Osteoblast (primary cell): ENCODE data around the gene PLCD3. TPM values are rescaled to one million over a fixed set of nuclear protein-coding genes. Genes with fewer than 3 reads are reported as not detected.

Experiments used
- DNase-seq: peaks from one replicate; pipeline ENCODE4 v3.0.0; 2011; ENCODE audit warnings: low spot score, mixed read lengths; ENCODE audit not compliant: insufficient read length; ENCODE audit errors: missing footprints
- H2AFZ ChIP-seq: 2 replicates; pipeline ENCODE4 v1.6.0; 2011; ENCODE audit warnings: mild to moderate bottlenecking, low read length
- H3K27ac ChIP-seq: 2 replicates; pipeline ENCODE4 v1.5.1; 2011; ENCODE audit warnings: mild to moderate bottlenecking, low read depth, low read length, moderate library complexity
- H3K27me3 ChIP-seq: 2 replicates; pipeline ENCODE4 v1.6.0; 2012; ENCODE audit warnings: mild to moderate bottlenecking, control low read depth, inconsistent platforms, low read length, moderate library complexity; ENCODE audit not compliant: insufficient read depth
- H3K36me3 ChIP-seq: 2 replicates; pipeline ENCODE4 v1.5.1; 2011; ENCODE audit warnings: mild to moderate bottlenecking, low read length, control low read depth, moderate library complexity; ENCODE audit not compliant: insufficient read depth
- H3K4me1 ChIP-seq: 2 replicates; pipeline ENCODE4 v1.5.1; 2011; ENCODE audit warnings: mild to moderate bottlenecking, low read length, control low read depth, moderate library complexity; ENCODE audit not compliant: insufficient read depth
- H3K4me2 ChIP-seq: 2 replicates; pipeline ENCODE4 v1.6.0; 2011; ENCODE audit warnings: mild to moderate bottlenecking, low read length; ENCODE audit not compliant: insufficient read depth
- H3K4me3 ChIP-seq: fragments of 200-600 bp; sonication (generic); 3 replicates; pipeline ENCODE4 v1.5.1; 2012; ENCODE audit warnings: mild to moderate bottlenecking, low read length, inconsistent platforms; ENCODE audit not compliant: insufficient read depth
- H3K79me2 ChIP-seq: 2 replicates; pipeline ENCODE4 v1.6.0; 2012; ENCODE audit warnings: mild to moderate bottlenecking, low read length, control low read depth, inconsistent platforms; ENCODE audit not compliant: insufficient read depth
- H3K9me3 ChIP-seq: 2 replicates; pipeline ENCODE4 v1.5.1; 2011; ENCODE audit warnings: low read depth, low read length, control low read depth
- H4K20me1 ChIP-seq: 2 replicates; pipeline ENCODE4 v1.6.0; 2012; ENCODE audit warnings: mild to moderate bottlenecking, low read length, control low read depth; ENCODE audit not compliant: insufficient read depth
- total RNA-seq: library from RNA; depleted of rRNA; stranded (reverse); fragments of >200 nt; gene quantifications from 2 replicates; pipeline ENCODE4 v1.2.3, GENCODE V29; 2012
- TF ChIP-seq, protein P1 (sequence below): IDR thresholded peaks from 2 replicates; pipeline ENCODE4 v1.5.1; 2011; ENCODE audit warnings: mild to moderate bottlenecking, low read depth, low read length, moderate library complexity; ENCODE audit errors: extremely low read depth

The PLCD3 gene
- total RNA-seq, 1 donor: 31.5 TPM

DNA sequence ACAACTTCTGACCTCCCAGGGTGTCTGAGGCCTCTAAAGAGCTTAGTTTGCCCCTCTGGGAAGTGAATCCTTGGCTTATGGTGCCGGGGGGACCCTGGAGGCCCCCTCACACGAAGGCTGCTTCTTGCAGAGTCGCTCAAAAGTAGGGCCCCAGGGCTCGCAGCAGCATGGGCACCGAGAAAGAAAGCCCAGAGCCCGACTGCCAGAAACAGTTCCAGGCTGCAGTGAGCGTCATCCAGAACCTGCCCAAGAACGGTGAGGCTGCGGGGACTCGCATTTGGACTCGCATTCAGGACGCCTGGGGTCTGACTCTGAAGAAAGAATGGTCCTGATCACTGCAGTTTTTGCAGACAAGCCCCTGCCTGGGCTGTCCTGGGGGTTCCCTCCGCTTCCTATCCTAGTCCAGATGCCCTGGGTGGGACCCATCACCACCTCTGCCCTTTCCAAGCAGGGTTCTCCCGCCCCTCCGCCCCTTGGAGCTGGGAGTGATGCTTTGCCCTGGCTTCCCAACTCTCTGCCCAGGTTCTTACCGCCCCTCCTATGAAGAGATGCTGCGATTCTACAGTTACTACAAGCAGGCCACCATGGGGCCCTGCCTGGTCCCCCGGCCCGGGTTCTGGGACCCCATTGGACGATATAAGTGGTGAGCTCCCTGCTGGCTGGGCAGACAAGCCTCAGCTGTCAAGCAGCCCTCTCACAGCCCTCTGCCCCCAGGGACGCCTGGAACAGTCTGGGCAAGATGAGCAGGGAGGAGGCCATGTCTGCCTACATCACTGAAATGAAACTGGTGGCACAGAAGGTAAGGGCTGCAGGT, 3.9 kb upstream of the PLCD3 start:
- TF ChIP-seq, protein P1, sequence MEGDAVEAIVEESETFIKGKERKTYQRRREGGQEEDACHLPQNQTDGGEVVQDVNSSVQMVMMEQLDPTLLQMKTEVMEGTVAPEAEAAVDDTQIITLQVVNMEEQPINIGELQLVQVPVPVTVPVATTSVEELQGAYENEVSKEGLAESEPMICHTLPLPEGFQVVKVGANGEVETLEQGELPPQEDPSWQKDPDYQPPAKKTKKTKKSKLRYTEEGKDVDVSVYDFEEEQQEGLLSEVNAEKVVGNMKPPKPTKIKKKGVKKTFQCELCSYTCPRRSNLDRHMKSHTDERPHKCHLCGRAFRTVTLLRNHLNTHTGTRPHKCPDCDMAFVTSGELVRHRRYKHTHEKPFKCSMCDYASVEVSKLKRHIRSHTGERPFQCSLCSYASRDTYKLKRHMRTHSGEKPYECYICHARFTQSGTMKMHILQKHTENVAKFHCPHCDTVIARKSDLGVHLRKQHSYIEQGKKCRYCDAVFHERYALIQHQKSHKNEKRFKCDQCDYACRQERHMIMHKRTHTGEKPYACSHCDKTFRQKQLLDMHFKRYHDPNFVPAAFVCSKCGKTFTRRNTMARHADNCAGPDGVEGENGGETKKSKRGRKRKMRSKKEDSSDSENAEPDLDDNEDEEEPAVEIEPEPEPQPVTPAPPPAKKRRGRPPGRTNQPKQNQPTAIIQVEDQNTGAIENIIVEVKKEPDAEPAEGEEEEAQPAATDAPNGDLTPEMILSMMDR: no peak
- peak overlapping the region; percentile 78 for H3K27ac ChIP-seq

DNA sequence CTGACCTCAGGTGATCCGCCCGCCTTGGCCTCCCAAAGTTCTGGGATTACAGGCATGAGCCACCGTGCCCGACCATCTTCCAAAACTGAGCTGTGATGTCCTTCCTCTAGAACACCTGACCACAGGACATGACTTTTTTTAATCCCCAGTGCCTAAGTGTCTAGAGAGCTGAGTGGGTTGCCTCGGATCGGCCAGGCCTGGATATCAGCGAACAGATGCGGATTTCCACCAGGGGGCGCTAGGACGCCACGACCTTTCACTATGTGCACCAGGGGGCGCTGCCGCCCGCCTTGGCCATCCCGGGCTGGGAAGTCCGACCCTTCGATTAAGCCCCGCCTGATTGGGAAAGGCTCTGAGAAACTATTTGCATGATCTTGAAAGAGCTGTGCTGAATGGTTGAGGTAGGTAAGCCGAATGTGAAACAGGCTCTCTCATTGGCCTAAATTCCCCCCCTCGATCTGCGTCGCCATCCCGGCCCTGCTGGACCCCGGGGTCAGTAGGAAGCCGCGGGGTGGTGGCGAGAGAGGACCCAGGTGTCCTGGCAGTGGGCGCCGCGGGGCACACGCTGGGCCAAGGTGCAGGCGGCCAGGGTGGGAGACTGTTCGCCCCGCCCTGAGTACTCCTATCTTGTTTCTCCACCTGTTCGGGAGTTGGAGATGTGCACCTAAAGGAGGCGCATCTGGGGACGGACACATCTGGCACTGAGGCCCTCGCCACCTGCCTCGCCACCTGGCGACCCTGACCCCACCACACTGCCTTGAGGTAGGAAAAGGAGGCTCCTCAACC, 3.1 kb upstream of the PLCD3 start, which contains the start of gene ACBD4:
TSS of gene ACBD4 (plus strand) at position 496 of the 786 bp plus-strand sequence. CDS start 458 bp downstream, outside the sequence.
- Histone ChIP-seq H3K27ac (peak within 1 kb of the TSS; percentile 78), H3K4me2 (peak within 1 kb of the TSS; percentile 95), H3K4me3 (peak within 1 kb of the TSS; percentile 87), H3K79me2 (peaks cover 12% of the 10 kb centered on the region), H2AFZ (peak within 1 kb of the TSS; percentile 94), H3K4me1 (peaks cover 22% of the 10 kb centered on the region), H4K20me1 (no peaks in the 10 kb centered on the region), H3K27me3 (no peaks in the 10 kb centered on the region), H3K36me3 (no peaks in the 10 kb centered on the region), H3K9me3 (no peaks in the 10 kb centered on the region)
- TF ChIP-seq, protein P1: peak; percentile 100
- peak; percentile 100 for DNase-seq

More for the DNA sequence above, 3.9 kb upstream of the PLCD3 start:
- H3K79me2 ChIP-seq: peaks cover 9% of the 10 kb centered on the region
- DNase-seq: peak; percentile 85
- peak overlapping the region; percentile 95 for H3K4me2 ChIP-seq
- H4K20me1 ChIP-seq: no peaks in the 10 kb centered on the region
- H3K4me1 ChIP-seq: peaks cover 21% of the 10 kb centered on the region
- H3K4me3 ChIP-seq: peak overlapping the region; percentile 87
- no peaks in the 10 kb centered on the region for H3K36me3 ChIP-seq
- no peaks in the 10 kb centered on the region for H3K9me3 ChIP-seq
- no peaks in the 10 kb centered on the region for H3K27me3 ChIP-seq
- H2AFZ ChIP-seq: peak overlapping the region; percentile 94

DNA sequence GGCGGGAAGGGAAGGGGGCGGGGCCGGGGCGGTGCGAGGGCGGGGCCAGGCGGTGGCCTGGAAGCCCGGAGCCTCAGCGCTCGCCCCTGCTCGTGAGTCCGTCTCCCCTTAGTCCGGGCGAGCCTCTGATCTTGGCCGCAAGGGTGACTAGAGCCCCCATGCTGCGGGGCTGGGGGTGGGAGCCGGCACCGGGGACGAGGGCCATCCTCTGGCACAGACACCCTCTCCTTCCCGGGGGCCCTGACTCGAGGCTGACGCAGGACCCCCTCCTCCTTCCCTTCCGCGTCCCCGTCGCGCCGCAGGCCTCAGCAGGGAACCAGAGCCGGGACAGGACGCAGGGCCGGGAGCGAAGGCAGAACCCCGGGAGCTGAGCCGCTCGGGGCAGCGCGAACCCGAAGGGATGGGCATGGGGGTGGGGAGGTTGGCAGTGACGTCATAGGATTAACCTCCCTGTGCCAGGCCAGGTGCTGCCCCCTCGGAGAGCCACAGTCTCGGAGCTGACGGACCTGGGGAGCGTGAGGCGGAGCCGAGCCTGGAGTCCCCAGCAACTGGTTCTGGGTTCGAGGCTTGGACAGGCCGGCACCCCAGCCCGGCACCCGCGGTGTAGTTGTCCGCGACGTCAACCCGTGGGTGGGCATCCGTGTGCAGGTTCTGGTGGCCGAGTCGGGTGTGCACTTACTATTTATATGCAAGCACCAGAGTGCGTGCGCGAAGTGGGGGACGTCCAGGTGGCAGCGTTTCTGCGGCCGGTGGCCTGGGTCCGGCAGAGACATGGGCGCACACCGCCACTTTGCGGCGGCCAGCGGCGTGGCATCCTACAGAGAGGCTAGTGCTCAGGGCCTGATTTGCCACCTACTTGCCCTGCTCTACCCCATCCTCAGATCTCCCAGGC, 503 bp upstream of the PLCD3 start:
- DNase-seq: peak; percentile 99
- Histone ChIP-seq H3K27me3 (no peaks in the 10 kb centered on the region), H3K4me2 (peak overlapping the region; percentile 100), H4K20me1 (no peaks in the 10 kb centered on the region), H3K9me3 (no peaks in the 10 kb centered on the region), H3K36me3 (no peaks in the 10 kb centered on the region), H3K4me3 (peak overlapping the region; percentile 93), H2AFZ (peak overlapping the region; percentile 95), H3K27ac (peak overlapping the region; percentile 83), H3K4me1 (peaks cover 28% of the 10 kb centered on the region), H3K79me2 (peaks cover 14% of the 10 kb centered on the region)
- TF ChIP-seq, protein P1: peak; percentile 76
